Measurements from ENCODE around the gene PPM1M. TPM values are rescaled to one million over a fixed set of nuclear protein-coding genes. Genes with fewer than 3 reads are reported as not detected.

PPM1M gene
- total RNA-seq, 1 donor from 2014 or later = 53.4 TPM

GRCh38 chr3:52243791-52244628 is 1.5 kb upstream of the PPM1M start:
- peaks cover 12% of the 10 kb centered on the region for H3K36me3 ChIP-seq
- no peak for TF ChIP-seq CTCF (IDR thresholded peaks at IDR 0.05)
- H3K27me3 ChIP-seq (ENCODE audit: low read depth) = no peaks in the 10 kb centered on the region
- H3K9me3 ChIP-seq = no peaks in the 10 kb centered on the region
- ATAC-seq (peak; percentile 25 to 46), DNase-seq (peak; percentile 76)
- peaks cover 60% of the 10 kb centered on the region for H3K4me1 ChIP-seq
- H3K27ac ChIP-seq = peak overlapping the region; percentile 92
- intact Hi-C loops (cut with DNase I) = no loop called here
- peak overlapping the region; percentile 71 for H3K4me3 ChIP-seq

GRCh38 chr3:52246264-52246620 is 683 bp downstream of the PPM1M start:
- intact Hi-C loops (cut with DNase I) = no loop called here
- Histone ChIP-seq H3K4me1 (peaks cover 41% of the 10 kb centered on the region), H3K27me3 (ENCODE audit: low read depth) (no peaks in the 10 kb centered on the region), H3K36me3 (peaks cover 34% of the 10 kb centered on the region), H3K4me3 (peak overlapping the region; percentile 71), H3K9me3 (no peaks in the 10 kb centered on the region), H3K27ac (peak overlapping the region; percentile 92)
- no peak for TF ChIP-seq CTCF (IDR thresholded peaks at IDR 0.05)
- no peak for DNase-seq
- peak; percentile 3 to 18 for ATAC-seq

GRCh38 chr3:52246728-52247408 is 1.3 kb downstream of the PPM1M start:
- Histone ChIP-seq H3K4me1 (peaks cover 40% of the 10 kb centered on the region), H3K9me3 (no peaks in the 10 kb centered on the region), H3K4me3 (peak overlapping the region; percentile 71), H3K27me3 (ENCODE audit: low read depth) (no peaks in the 10 kb centered on the region), H3K27ac (peak overlapping the region; percentile 92), H3K36me3 (peaks cover 40% of the 10 kb centered on the region)
- intact Hi-C loops (cut with DNase I) = no loop called here
- TF ChIP-seq CTCF (IDR thresholded peaks at IDR 0.05) = no peak
- DNase-seq (peak; percentile 67), ATAC-seq (peak; percentile 28 to 31)

- intact Hi-C loops (cut with DNase I) = no loop called here
- Histone ChIP-seq H3K27me3 (ENCODE audit: low read depth) (no peaks in the 10 kb centered on the region), H3K27ac (peak overlapping the region; percentile 92), H3K9me3 (no peaks in the 10 kb centered on the region), H3K36me3 (peaks cover 44% of the 10 kb centered on the region), H3K4me3 (peak overlapping the region; percentile 71), H3K4me1 (peaks cover 41% of the 10 kb centered on the region)
- ATAC-seq = no peak
- TF ChIP-seq CTCF (IDR thresholded peaks at IDR 0.05) = no peak
- no peak for DNase-seq
Observed at GRCh38 chr3:52247409-52248164, 2.0 kb downstream of the PPM1M start.

GRCh38 chr3:52248165-52248541 is 2.6 kb downstream of the PPM1M start:
- intact Hi-C loops (cut with DNase I) = no loop called here
- Histone ChIP-seq H3K4me3 (no peak overlapping the region), H3K9me3 (no peaks in the 10 kb centered on the region), H3K27me3 (ENCODE audit: low read depth) (no peaks in the 10 kb centered on the region), H3K4me1 (peaks cover 46% of the 10 kb centered on the region), H3K27ac (no peak overlapping the region), H3K36me3 (peaks cover 46% of the 10 kb centered on the region)
- TF ChIP-seq CTCF (IDR thresholded peaks at IDR 0.05) = no peak
- no peak for ATAC-seq
- DNase-seq = no peak

All from lower lobe of right lung (tissue), 2 donors.